Immature natural killer cell (primary cell): ENCODE data around the gene ST6GALNAC3. TPM values are rescaled to one million over a fixed set of nuclear protein-coding genes. Genes with fewer than 3 reads are reported as not detected.

Experiments used
- DNase-seq, 3 donors: peaks; one replicate each; pipeline ENCODE4 v3.0.0; 2022; ENCODE audit warnings: mixed read lengths in 1 of 3
- H3K27ac Mint-ChIP-seq, 6 donors: one replicate each; pipeline ENCODE4 v1.8.0; 2020; ENCODE audit warnings: mixed read lengths in 6 of 6, mild to moderate bottlenecking in 5 of 6, inconsistent platforms in 4 of 6, moderate library complexity in 3 of 6
- H3K27me3 Mint-ChIP-seq, 3 donors: one replicate each; pipeline ENCODE4 v1.8.0; 2020 to 2021; ENCODE audit warnings: low read depth in 3 of 3, mild to moderate bottlenecking in 3 of 3, mixed read lengths in 3 of 3, moderate library complexity in 3 of 3, inconsistent platforms in 1 of 3
- H3K36me3 Mint-ChIP-seq, 3 donors: one replicate each; pipeline ENCODE4 v1.8.0; 2020; ENCODE audit warnings: mixed read lengths in 3 of 3, inconsistent platforms in 2 of 3, mild to moderate bottlenecking in 2 of 3
- H3K4me1 Mint-ChIP-seq, 2 donors: one replicate each; pipeline ENCODE4 v1.8.0; 2020; ENCODE audit warnings: inconsistent platforms in 2 of 2, mild to moderate bottlenecking in 2 of 2, mixed read lengths in 2 of 2, moderate library complexity in 1 of 2
- H3K4me3 Mint-ChIP-seq, 5 donors: one replicate each; pipeline ENCODE4 v1.8.0; 2020; ENCODE audit warnings: mild to moderate bottlenecking in 5 of 5, mixed read lengths in 5 of 5, inconsistent platforms in 3 of 5, moderate library complexity in 3 of 5
- H3K9me3 Mint-ChIP-seq, 6 donors: one replicate each; pipeline ENCODE4 v1.8.0; 2020; ENCODE audit warnings: mild to moderate bottlenecking in 6 of 6, mixed read lengths in 6 of 6, inconsistent platforms in 4 of 6, moderate library complexity in 3 of 6
- polyA plus RNA-seq, 3 donors: library from polyadenylated mRNA; unstranded; fragments of 300-500 nt; fragmentation: Illumina TruSeq; gene quantifications; one replicate each; pipeline ENCODE4 v1.2.3, GENCODE V29; 2021

ST6GALNAC3 gene
- polyA plus RNA-seq, 3 donors from 2014 or later: not detected

GRCh38 chr1:76379506-76379905 lies 305.0 kb downstream of the ST6GALNAC3 start:
- Mint-ChIP-seq H3K4me1 (no peaks in the 10 kb centered on the region), H3K4me3 (no peak overlapping the region), H3K27me3 (peaks cover 0 to 4% (median 2%) of the 10 kb centered on the region in 3 donors), H3K36me3 (no peaks in the 10 kb centered on the region), H3K9me3 (peaks cover 0 to 17% (median 9%) of the 10 kb centered on the region in 6 donors), H3K27ac (no peak overlapping the region)
- DNase-seq: no peak

- Mint-ChIP-seq H3K4me1 (no peaks in the 10 kb centered on the region), H3K9me3 (peaks cover 0 to 15% (median 9%) of the 10 kb centered on the region in 6 donors), H3K27ac (no peak overlapping the region), H3K27me3 (peaks cover 0 to 4% (median 0%) of the 10 kb centered on the region in 3 donors), H3K4me3 (no peak overlapping the region), H3K36me3 (no peaks in the 10 kb centered on the region)
- DNase-seq: no peak
These were observed 307.0 kb downstream of the ST6GALNAC3 start for GRCh38 chr1:76381450-76382097.

- no peak overlapping the region for H3K4me3 Mint-ChIP-seq
- peaks cover 0 to 11% (median under 1%) of the 10 kb centered on the region in 6 donors for H3K9me3 Mint-ChIP-seq
- peaks cover 0 to 1% (median 0%) of the 10 kb centered on the region in 3 donors for H3K27me3 Mint-ChIP-seq
- no peak for DNase-seq
- H3K27ac Mint-ChIP-seq: no peak overlapping the region
- H3K4me1 Mint-ChIP-seq: no peaks in the 10 kb centered on the region
- H3K36me3 Mint-ChIP-seq: no peaks in the 10 kb centered on the region
These were observed 313.7 kb downstream of the ST6GALNAC3 start for GRCh38 chr1:76388261-76388660.

- Mint-ChIP-seq H3K27ac (no peak overlapping the region), H3K4me1 (no peaks in the 10 kb centered on the region), H3K36me3 (no peaks in the 10 kb centered on the region), H3K27me3 (peaks cover 0 to 3% (median 0%) of the 10 kb centered on the region in 3 donors), H3K9me3 (peaks cover 0 to 3% (median 0%) of the 10 kb centered on the region in 6 donors), H3K4me3 (no peak overlapping the region)
- DNase-seq: no peak
These were observed 315.9 kb downstream of the ST6GALNAC3 start for GRCh38 chr1:76390456-76390855.

GRCh38 chr1:76395059-76395458 lies 320.5 kb downstream of the ST6GALNAC3 start:
- Mint-ChIP-seq H3K36me3 (no peaks in the 10 kb centered on the region), H3K4me1 (no peaks in the 10 kb centered on the region), H3K9me3 (peaks cover 0 to 5% (median 0%) of the 10 kb centered on the region in 6 donors), H3K27ac (no peak overlapping the region), H3K4me3 (no peak overlapping the region), H3K27me3 (peaks cover 0 to 3% (median 0%) of the 10 kb centered on the region in 3 donors)
- DNase-seq: no peak

GRCh38 chr1:76402128-76402527 lies 327.6 kb downstream of the ST6GALNAC3 start:
- DNase-seq: no peak
- peaks cover 0 to 2% (median 0%) of the 10 kb centered on the region in 3 donors for H3K27me3 Mint-ChIP-seq
- no peaks in the 10 kb centered on the region for H3K36me3 Mint-ChIP-seq
- no peak overlapping the region for H3K27ac Mint-ChIP-seq
- no peaks in the 10 kb centered on the region for H3K4me1 Mint-ChIP-seq
- H3K9me3 Mint-ChIP-seq: peaks cover 5 to 18% (median 10%) of the 10 kb centered on the region in 6 donors
- H3K4me3 Mint-ChIP-seq: no peak overlapping the region

GRCh38 chr1:76408303-76408702 lies 333.8 kb downstream of the ST6GALNAC3 start:
- no peak for DNase-seq
- peaks cover 0 to 6% (median under 1%) of the 10 kb centered on the region in 6 donors for H3K9me3 Mint-ChIP-seq
- H3K27ac Mint-ChIP-seq: no peak overlapping the region
- H3K4me3 Mint-ChIP-seq: no peak overlapping the region
- no peaks in the 10 kb centered on the region for H3K4me1 Mint-ChIP-seq
- H3K36me3 Mint-ChIP-seq: no peaks in the 10 kb centered on the region
- peaks cover 0 to 4% (median 0%) of the 10 kb centered on the region in 3 donors for H3K27me3 Mint-ChIP-seq

- Mint-ChIP-seq H3K27ac (no peak overlapping the region), H3K9me3 (peaks cover 0 to 9% (median under 1%) of the 10 kb centered on the region in 6 donors), H3K27me3 (peaks cover 0 to 2% (median 0%) of the 10 kb centered on the region in 3 donors), H3K4me1 (no peaks in the 10 kb centered on the region), H3K36me3 (no peaks in the 10 kb centered on the region), H3K4me3 (no peak overlapping the region)
- no peak for DNase-seq
These were observed 336.0 kb downstream of the ST6GALNAC3 start for GRCh38 chr1:76410499-76410898.

GRCh38 chr1:76418531-76418930 lies 344.0 kb downstream of the ST6GALNAC3 start:
- Mint-ChIP-seq H3K27me3 (peaks cover 0 to 1% (median 0%) of the 10 kb centered on the region in 3 donors), H3K4me3 (no peak overlapping the region), H3K27ac (no peak overlapping the region)

GRCh38 chr1:76419603-76420002 lies 345.1 kb downstream of the ST6GALNAC3 start:
- no peak overlapping the region for H3K27ac Mint-ChIP-seq
- no peak for DNase-seq
- no peaks in the 10 kb centered on the region for H3K4me1 Mint-ChIP-seq
- peaks cover 0 to 1% (median 0%) of the 10 kb centered on the region in 3 donors for H3K27me3 Mint-ChIP-seq
- H3K9me3 Mint-ChIP-seq: peaks cover 0 to 7% (median 0%) of the 10 kb centered on the region in 6 donors
- no peaks in the 10 kb centered on the region for H3K36me3 Mint-ChIP-seq
- no peak overlapping the region for H3K4me3 Mint-ChIP-seq

More at GRCh38 chr1:76418531-76418930, 344.0 kb downstream of the ST6GALNAC3 start:
- Mint-ChIP-seq H3K4me1 (no peaks in the 10 kb centered on the region), H3K36me3 (no peaks in the 10 kb centered on the region), H3K9me3 (peaks cover 0 to 7% (median 0%) of the 10 kb centered on the region in 6 donors)
- no peak for DNase-seq

GRCh38 chr1:76425201-76426145 lies 350.9 kb downstream of the ST6GALNAC3 start:
- Mint-ChIP-seq H3K27me3 (peaks cover 0 to 1% (median under 1%) of the 10 kb centered on the region in 3 donors), H3K27ac (no peak overlapping the region), H3K4me3 (no peak overlapping the region), H3K4me1 (no peaks in the 10 kb centered on the region), H3K9me3 (no peaks in the 10 kb centered on the region), H3K36me3 (no peaks in the 10 kb centered on the region)
- DNase-seq: no peak

GRCh38 chr1:76426606-76427005 lies 352.1 kb downstream of the ST6GALNAC3 start:
- Mint-ChIP-seq H3K27ac (no peak overlapping the region), H3K4me1 (no peaks in the 10 kb centered on the region), H3K4me3 (no peak overlapping the region), H3K36me3 (no peaks in the 10 kb centered on the region), H3K27me3 (peaks cover 0 to 3% (median under 1%) of the 10 kb centered on the region in 3 donors), H3K9me3 (peaks cover 0 to 5% (median under 1%) of the 10 kb centered on the region in 6 donors)
- DNase-seq: no peak

- Mint-ChIP-seq H3K36me3 (no peaks in the 10 kb centered on the region), H3K9me3 (peaks cover 0 to 5% (median under 1%) of the 10 kb centered on the region in 6 donors), H3K27me3 (peaks cover 0 to 3% (median 1%) of the 10 kb centered on the region in 3 donors), H3K4me1 (no peaks in the 10 kb centered on the region), H3K27ac (no peak overlapping the region), H3K4me3 (no peak overlapping the region)
- DNase-seq: no peak
These were observed 353.5 kb downstream of the ST6GALNAC3 start for GRCh38 chr1:76428028-76428427.

- Mint-ChIP-seq H3K4me3 (no peak overlapping the region), H3K27me3 (peaks cover 0 to 3% (median 1%) of the 10 kb centered on the region in 3 donors), H3K9me3 (peaks cover 0 to 5% (median under 1%) of the 10 kb centered on the region in 6 donors), H3K4me1 (no peaks in the 10 kb centered on the region), H3K36me3 (no peaks in the 10 kb centered on the region), H3K27ac (no peak overlapping the region)
- no peak for DNase-seq
These were observed 356.0 kb downstream of the ST6GALNAC3 start for GRCh38 chr1:76430531-76430930.
